SK-N-SH treated with all-trans-retinoic acid at 6 μM for 48 hours (cell line): ENCODE measurements around the gene KCNN2.

Experiments used
- ATAC-seq: fragments of 200-7000 bp; cut with Tn5 transposase; 3 replicates; pipeline ENCODE4 v1.9.1; 2020; ENCODE audit warnings: mild to moderate bottlenecking, moderate library complexity
- ARNTL ChIP-seq: fragments of 450-650 bp; formaldehyde crosslinking; IDR thresholded peaks from 2 replicates; pipeline ENCODE4 v1.5.0; 2020; ENCODE audit warnings: low read depth, mild to moderate bottlenecking, moderate library complexity, borderline replicate concordance
- BACH2 ChIP-seq: fragments of 250-450 bp; sonication (Bioruptor Pico); IDR thresholded peaks from 2 replicates; pipeline ENCODE4 v1.9.0; 2021; ENCODE audit warnings: mild to moderate bottlenecking, borderline replicate concordance
- CSDC2 ChIP-seq: fragments of 250-450 bp; sonication (Bioruptor Pico); IDR thresholded peaks from 2 replicates; pipeline ENCODE4 v1.5.0; 2020; ENCODE audit warnings: mild to moderate bottlenecking, moderate library complexity
- ESRRG ChIP-seq: fragments of 250-450 bp; sonication (Bioruptor Pico); IDR thresholded peaks from 2 replicates; pipeline ENCODE4 v1.6.1; 2021; ENCODE audit warnings: mild to moderate bottlenecking
- GLIS3 ChIP-seq: fragments of 250-450 bp; sonication (Bioruptor Pico); IDR thresholded peaks from 2 replicates; pipeline ENCODE4 v1.5.0; 2020; ENCODE audit warnings: mild to moderate bottlenecking, moderate library complexity
- PPARA ChIP-seq: fragments of 250-450 bp; sonication (Bioruptor Pico); IDR thresholded peaks from 2 replicates; pipeline ENCODE4 v1.5.0; 2020; ENCODE audit warnings: mild to moderate bottlenecking, borderline replicate concordance
- RARB ChIP-seq: fragments of 250-450 bp; sonication (Bioruptor Pico); IDR thresholded peaks from 2 replicates; pipeline ENCODE4 v1.8.0; 2021; ENCODE audit warnings: mild to moderate bottlenecking, moderate library complexity
- SNAI2 ChIP-seq: fragments of 250-450 bp; sonication (Bioruptor Pico); IDR thresholded peaks from 2 replicates; pipeline ENCODE4 v1.5.0; 2020; ENCODE audit warnings: mild to moderate bottlenecking, moderate library complexity
- TCF4 ChIP-seq: fragments of 250-450 bp; sonication (Bioruptor Pico); IDR thresholded peaks from 2 replicates; pipeline ENCODE4 v1.8.0; 2021; ENCODE audit warnings: mild to moderate bottlenecking, moderate library complexity, borderline replicate concordance
- TOX ChIP-seq: fragments of 250-450 bp; sonication (Bioruptor Pico); IDR thresholded peaks from 2 replicates; pipeline ENCODE4 v1.8.0; 2021; ENCODE audit warnings: mild to moderate bottlenecking, moderate library complexity, borderline replicate concordance
- TSHZ2 ChIP-seq: fragments of 250-450 bp; sonication (Bioruptor Pico); IDR thresholded peaks from 2 replicates; pipeline ENCODE4 v1.5.0; 2020; ENCODE audit warnings: mild to moderate bottlenecking, moderate library complexity
- ZC3H10 ChIP-seq: fragments of 250-450 bp; sonication (Bioruptor Pico); IDR thresholded peaks from 2 replicates; pipeline ENCODE4 v1.5.1; 2021; ENCODE audit warnings: mild to moderate bottlenecking, moderate library complexity
- ZFP3 ChIP-seq: fragments of 250-450 bp; sonication (Bioruptor Pico); IDR thresholded peaks from 2 replicates; pipeline ENCODE4 v1.5.0; 2020; ENCODE audit warnings: mild to moderate bottlenecking, moderate library complexity
- ZFP30 ChIP-seq: fragments of 450-650 bp; formaldehyde crosslinking; IDR thresholded peaks from 2 replicates; pipeline ENCODE4 v1.5.0; 2022; ENCODE audit warnings: mild to moderate bottlenecking, moderate library complexity
- ZNF565 ChIP-seq: fragments of 450-650 bp; formaldehyde crosslinking; conservative IDR thresholded peaks from 2 replicates; pipeline ENCODE4 v1.5.0; 2020; ENCODE audit warnings: low read depth, mild to moderate bottlenecking, moderate library complexity
- ZNF70 ChIP-seq: fragments of 450-650 bp; formaldehyde crosslinking; IDR thresholded peaks from 2 replicates; pipeline ENCODE4 v1.5.0; 2020; ENCODE audit warnings: mild to moderate bottlenecking, moderate library complexity
- ZNF8 ChIP-seq: fragments of 450-650 bp; formaldehyde crosslinking; IDR thresholded peaks from 2 replicates; pipeline ENCODE4 v1.5.0; 2020; ENCODE audit warnings: mild to moderate bottlenecking, moderate library complexity
- TF ChIP-seq, protein P1 (sequence below): fragments of 250-450 bp; sonication (Bioruptor Pico); IDR thresholded peaks from 2 replicates; pipeline ENCODE4 v1.5.1; 2021; ENCODE audit warnings: mild to moderate bottlenecking, moderate library complexity
- TF ChIP-seq, protein P2 (sequence below): fragments of 250-450 bp; sonication (Bioruptor Pico); IDR thresholded peaks from 2 replicates; pipeline ENCODE4 v1.5.1; 2020; ENCODE audit warnings: low read depth, mild to moderate bottlenecking, moderate library complexity
- TF ChIP-seq, protein P3 (sequence below): fragments of 250-450 bp; sonication (Bioruptor Pico); IDR thresholded peaks from 2 replicates; pipeline ENCODE4 v1.8.0; 2021; ENCODE audit warnings: low read depth, mild to moderate bottlenecking, moderate library complexity, borderline replicate concordance
- TF ChIP-seq, protein P4 (sequence below): fragments of 250-450 bp; sonication (Bioruptor Pico); IDR thresholded peaks from 2 replicates; pipeline ENCODE4 v1.8.0; 2020; ENCODE audit warnings: mild to moderate bottlenecking, moderate library complexity, borderline replicate concordance

Gene KCNN2

GRCh38 chr5:114393159-114393558, 31.3 kb downstream of the KCNN2 start:
- no peak for ATAC-seq
- TF ChIP-seq, protein P1, sequence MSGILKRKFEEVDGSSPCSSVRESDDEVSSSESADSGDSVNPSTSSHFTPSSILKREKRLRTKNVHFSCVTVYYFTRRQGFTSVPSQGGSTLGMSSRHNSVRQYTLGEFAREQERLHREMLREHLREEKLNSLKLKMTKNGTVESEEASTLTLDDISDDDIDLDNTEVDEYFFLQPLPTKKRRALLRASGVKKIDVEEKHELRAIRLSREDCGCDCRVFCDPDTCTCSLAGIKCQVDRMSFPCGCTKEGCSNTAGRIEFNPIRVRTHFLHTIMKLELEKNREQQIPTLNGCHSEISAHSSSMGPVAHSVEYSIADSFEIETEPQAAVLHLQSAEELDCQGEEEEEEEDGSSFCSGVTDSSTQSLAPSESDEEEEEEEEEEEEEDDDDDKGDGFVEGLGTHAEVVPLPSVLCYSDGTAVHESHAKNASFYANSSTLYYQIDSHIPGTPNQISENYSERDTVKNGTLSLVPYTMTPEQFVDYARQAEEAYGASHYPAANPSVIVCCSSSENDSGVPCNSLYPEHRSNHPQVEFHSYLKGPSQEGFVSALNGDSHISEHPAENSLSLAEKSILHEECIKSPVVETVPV (CRISPR knock-in tag), result no peak
- TF ChIP-seq ZFP30 (CRISPR knock-in tag), result no peak
- no peak for TF ChIP-seq GLIS3
- TF ChIP-seq, protein P2, sequence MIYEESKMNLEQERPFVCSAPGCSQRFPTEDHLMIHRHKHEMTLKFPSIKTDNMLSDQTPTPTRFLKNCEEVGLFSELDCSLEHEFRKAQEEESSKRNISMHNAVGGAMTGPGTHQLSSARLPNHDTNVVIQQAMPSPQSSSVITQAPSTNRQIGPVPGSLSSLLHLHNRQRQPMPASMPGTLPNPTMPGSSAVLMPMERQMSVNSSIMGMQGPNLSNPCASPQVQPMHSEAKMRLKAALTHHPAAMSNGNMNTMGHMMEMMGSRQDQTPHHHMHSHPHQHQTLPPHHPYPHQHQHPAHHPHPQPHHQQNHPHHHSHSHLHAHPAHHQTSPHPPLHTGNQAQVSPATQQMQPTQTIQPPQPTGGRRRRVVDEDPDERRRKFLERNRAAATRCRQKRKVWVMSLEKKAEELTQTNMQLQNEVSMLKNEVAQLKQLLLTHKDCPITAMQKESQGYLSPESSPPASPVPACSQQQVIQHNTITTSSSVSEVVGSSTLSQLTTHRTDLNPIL (CRISPR knock-in tag), result no peak
- no peak for TF ChIP-seq ZFP3 (CRISPR knock-in tag)
- TF ChIP-seq PPARA (CRISPR knock-in tag), result no peak
- no peak for TF ChIP-seq ESRRG (CRISPR knock-in tag)
- no peak for TF ChIP-seq ZC3H10 (CRISPR knock-in tag)
- no peak for TF ChIP-seq ZNF8
- TF ChIP-seq, protein P3, sequence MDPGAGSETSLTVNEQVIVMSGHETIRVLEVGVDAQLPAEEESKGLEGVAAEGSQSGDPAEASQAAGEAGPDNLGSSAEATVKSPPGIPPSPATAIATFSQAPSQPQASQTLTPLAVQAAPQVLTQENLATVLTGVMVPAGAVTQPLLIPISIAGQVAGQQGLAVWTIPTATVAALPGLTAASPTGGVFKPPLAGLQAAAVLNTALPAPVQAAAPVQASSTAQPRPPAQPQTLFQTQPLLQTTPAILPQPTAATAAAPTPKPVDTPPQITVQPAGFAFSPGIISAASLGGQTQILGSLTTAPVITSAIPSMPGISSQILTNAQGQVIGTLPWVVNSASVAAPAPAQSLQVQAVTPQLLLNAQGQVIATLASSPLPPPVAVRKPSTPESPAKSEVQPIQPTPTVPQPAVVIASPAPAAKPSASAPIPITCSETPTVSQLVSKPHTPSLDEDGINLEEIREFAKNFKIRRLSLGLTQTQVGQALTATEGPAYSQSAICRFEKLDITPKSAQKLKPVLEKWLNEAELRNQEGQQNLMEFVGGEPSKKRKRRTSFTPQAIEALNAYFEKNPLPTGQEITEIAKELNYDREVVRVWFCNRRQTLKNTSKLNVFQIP, result no peak
- no peak for TF ChIP-seq CSDC2 (CRISPR knock-in tag)
- no peak for TF ChIP-seq ZNF70 (CRISPR knock-in tag)
- no peak for TF ChIP-seq SNAI2
- TF ChIP-seq BACH2 (CRISPR knock-in tag), result no peak
- no peak for TF ChIP-seq ARNTL

DNA sequence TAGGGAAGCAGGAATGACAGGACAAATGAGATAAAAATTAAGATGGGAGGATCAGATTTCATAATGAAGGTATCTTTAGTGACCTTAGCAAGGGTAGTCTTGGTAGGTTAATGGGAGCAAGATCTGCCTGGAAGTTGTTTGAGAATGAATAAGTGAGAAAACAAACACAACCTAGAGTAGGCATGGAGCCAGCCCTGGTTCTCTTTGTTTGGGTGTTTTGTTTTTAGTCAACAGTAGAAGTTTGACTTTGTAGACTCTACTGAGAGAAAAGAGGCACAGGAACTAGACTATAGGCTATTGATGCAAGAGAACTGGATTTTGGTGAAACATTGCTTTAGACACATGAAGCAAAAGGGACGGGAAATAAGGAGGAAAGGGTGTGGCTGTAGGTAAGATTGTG, 40.3 kb downstream of the KCNN2 start:
- no peak for TF ChIP-seq TCF4 (CRISPR knock-in tag)
- no peak for TF ChIP-seq BACH2 (CRISPR knock-in tag)
- no peak for TF ChIP-seq RARB (CRISPR knock-in tag)
- TF ChIP-seq, protein P1 (CRISPR knock-in tag), result no peak
- TF ChIP-seq, protein P4, sequence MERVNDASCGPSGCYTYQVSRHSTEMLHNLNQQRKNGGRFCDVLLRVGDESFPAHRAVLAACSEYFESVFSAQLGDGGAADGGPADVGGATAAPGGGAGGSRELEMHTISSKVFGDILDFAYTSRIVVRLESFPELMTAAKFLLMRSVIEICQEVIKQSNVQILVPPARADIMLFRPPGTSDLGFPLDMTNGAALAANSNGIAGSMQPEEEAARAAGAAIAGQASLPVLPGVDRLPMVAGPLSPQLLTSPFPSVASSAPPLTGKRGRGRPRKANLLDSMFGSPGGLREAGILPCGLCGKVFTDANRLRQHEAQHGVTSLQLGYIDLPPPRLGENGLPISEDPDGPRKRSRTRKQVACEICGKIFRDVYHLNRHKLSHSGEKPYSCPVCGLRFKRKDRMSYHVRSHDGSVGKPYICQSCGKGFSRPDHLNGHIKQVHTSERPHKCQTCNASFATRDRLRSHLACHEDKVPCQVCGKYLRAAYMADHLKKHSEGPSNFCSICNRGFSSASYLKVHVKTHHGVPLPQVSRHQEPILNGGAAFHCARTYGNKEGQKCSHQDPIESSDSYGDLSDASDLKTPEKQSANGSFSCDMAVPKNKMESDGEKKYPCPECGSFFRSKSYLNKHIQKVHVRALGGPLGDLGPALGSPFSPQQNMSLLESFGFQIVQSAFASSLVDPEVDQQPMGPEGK (CRISPR knock-in tag), result no peak
- no peak for TF ChIP-seq TSHZ2
- no peak for TF ChIP-seq SNAI2
- TF ChIP-seq GLIS3, result no peak
- no peak for TF ChIP-seq ZFP30 (CRISPR knock-in tag)
- ATAC-seq, result no peak

DNA sequence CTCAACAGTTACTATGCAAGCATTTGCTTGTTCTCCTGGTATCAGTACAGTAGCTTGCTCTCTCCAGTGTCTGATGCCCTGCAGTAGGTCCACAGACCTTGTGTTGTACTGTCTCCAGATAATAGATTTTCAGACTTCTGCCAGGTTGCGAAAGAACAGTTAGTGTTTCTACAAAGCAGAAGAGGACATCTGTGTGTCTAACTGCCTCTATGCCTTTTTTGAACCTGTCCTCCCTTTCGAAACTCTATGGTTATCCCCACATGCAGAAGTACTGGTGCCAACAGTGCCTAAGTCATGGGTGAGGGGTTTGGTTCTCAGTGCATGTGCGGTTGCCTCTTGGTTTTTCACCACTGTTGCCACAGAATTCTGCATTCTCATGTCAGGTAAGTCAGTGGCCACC, 45.9 kb downstream of the KCNN2 start:
- no peak for TF ChIP-seq BACH2 (CRISPR knock-in tag)
- no peak for TF ChIP-seq TOX (CRISPR knock-in tag)
- TF ChIP-seq ZNF70 (CRISPR knock-in tag), result no peak
- no peak for TF ChIP-seq ZNF565 (CRISPR knock-in tag)
- no peak for TF ChIP-seq TCF4 (CRISPR knock-in tag)
- TF ChIP-seq ZFP30 (CRISPR knock-in tag), result no peak
- no peak for TF ChIP-seq TSHZ2
- TF ChIP-seq, protein P1 (CRISPR knock-in tag), result no peak
- no peak for TF ChIP-seq PPARA (CRISPR knock-in tag)
- TF ChIP-seq GLIS3, result no peak
- ATAC-seq, result no peak
